ENCODE results near the gene HTD2.

- TF ChIP-seq, protein P1, sequence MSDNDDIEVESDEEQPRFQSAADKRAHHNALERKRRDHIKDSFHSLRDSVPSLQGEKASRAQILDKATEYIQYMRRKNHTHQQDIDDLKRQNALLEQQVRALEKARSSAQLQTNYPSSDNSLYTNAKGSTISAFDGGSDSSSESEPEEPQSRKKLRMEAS (IDR thresholded peaks at IDR 0.05; ENCODE audit: insufficient read depth, insufficient read length) = no peak
- TF ChIP-seq, protein P2, sequence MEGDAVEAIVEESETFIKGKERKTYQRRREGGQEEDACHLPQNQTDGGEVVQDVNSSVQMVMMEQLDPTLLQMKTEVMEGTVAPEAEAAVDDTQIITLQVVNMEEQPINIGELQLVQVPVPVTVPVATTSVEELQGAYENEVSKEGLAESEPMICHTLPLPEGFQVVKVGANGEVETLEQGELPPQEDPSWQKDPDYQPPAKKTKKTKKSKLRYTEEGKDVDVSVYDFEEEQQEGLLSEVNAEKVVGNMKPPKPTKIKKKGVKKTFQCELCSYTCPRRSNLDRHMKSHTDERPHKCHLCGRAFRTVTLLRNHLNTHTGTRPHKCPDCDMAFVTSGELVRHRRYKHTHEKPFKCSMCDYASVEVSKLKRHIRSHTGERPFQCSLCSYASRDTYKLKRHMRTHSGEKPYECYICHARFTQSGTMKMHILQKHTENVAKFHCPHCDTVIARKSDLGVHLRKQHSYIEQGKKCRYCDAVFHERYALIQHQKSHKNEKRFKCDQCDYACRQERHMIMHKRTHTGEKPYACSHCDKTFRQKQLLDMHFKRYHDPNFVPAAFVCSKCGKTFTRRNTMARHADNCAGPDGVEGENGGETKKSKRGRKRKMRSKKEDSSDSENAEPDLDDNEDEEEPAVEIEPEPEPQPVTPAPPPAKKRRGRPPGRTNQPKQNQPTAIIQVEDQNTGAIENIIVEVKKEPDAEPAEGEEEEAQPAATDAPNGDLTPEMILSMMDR (IDR thresholded peaks at IDR 0.05; ENCODE audit: extremely low read depth in 1 of 2, insufficient read depth in 1 of 2, low read depth in 1 of 2, low read length in 2 of 2) = no peak
- no peak for TF ChIP-seq POLR2A (IDR thresholded peaks at IDR 0.05; ENCODE audit: low read depth, low read length)
Measured at GRCh38 chr3:58335652-58335947, 29.3 kb downstream of the HTD2 start.

Measured in endothelial cell of umbilical vein (primary cell).